CD8-positive, alpha-beta memory T cell (primary cell): Measurements from ENCODE around the gene RGP1. TPM values are rescaled to one million over a fixed set of nuclear protein-coding genes. Genes with fewer than 3 reads are reported as not detected.

Experiments
- CTCF ChIA-PET: fragments of 350-600 bp; sonication (Branson Sonifier 250); formaldehyde crosslinking; loops from one replicate; lab custom pipeline; 2021; ENCODE audit warnings: antibody characterized with exemption; lab: Charles Lee
- POLR2A ChIA-PET: fragments of 350-600 bp; sonication (Branson Sonifier 250); formaldehyde crosslinking; loops from one replicate; lab custom pipeline; 2021; ENCODE audit warnings: antibody characterized with exemption; lab: Charles Lee
- DNase-seq, 5 donors: peaks; one replicate each; pipeline versions ENCODE4 v3.0.0 to v3.0.0-alpha.2; 2020 to 2022; ENCODE audit warnings: mixed read lengths in 1 of 5
- H3K27ac ChIP-seq: one replicate; pipeline ENCODE4 v1.7.0; 2013; ENCODE audit warnings: low read depth, mild to moderate bottlenecking, low read length, moderate library complexity
- H3K27me3 ChIP-seq: 2 replicates; pipeline ENCODE4 v1.7.0; 2013; ENCODE audit warnings: low read length, mild to moderate bottlenecking; ENCODE audit not compliant: insufficient read depth, poor library complexity, severe bottlenecking
- H3K36me3 ChIP-seq: 2 replicates; pipeline ENCODE4 v1.7.0; 2013; ENCODE audit warnings: mild to moderate bottlenecking, low read length, moderate library complexity; ENCODE audit not compliant: insufficient read depth
- H3K4me1 ChIP-seq: 2 replicates; pipeline ENCODE4 v1.7.0; 2013; ENCODE audit warnings: mild to moderate bottlenecking, low read length, moderate library complexity; ENCODE audit not compliant: insufficient read depth
- H3K4me3 ChIP-seq: 2 replicates; pipeline ENCODE4 v1.7.0; 2013; ENCODE audit warnings: mild to moderate bottlenecking, low read length
- H3K9me3 ChIP-seq: 2 replicates; pipeline ENCODE4 v1.7.0; 2013; ENCODE audit warnings: mild to moderate bottlenecking, low read length
- H3K27ac Mint-ChIP-seq, 8 donors: one replicate each; pipeline ENCODE4 v1.8.0; 2020 to 2021; ENCODE audit warnings: mixed read lengths in 8 of 8, mild to moderate bottlenecking in 6 of 8, inconsistent platforms in 3 of 8, moderate library complexity in 3 of 8
- H3K27me3 Mint-ChIP-seq, 2 donors: one replicate each; pipeline ENCODE4 v1.8.0; 2020 to 2021; ENCODE audit warnings: mixed read lengths in 2 of 2, mild to moderate bottlenecking in 1 of 2, moderate library complexity in 1 of 2
- H3K36me3 Mint-ChIP-seq, 3 donors: one replicate each; pipeline ENCODE4 v1.8.0; 2020 to 2021; ENCODE audit warnings: mixed read lengths in 3 of 3, inconsistent platforms in 1 of 3, mild to moderate bottlenecking in 1 of 3
- H3K4me1 Mint-ChIP-seq, 3 donors: one replicate each; pipeline ENCODE4 v1.8.0; 2020 to 2021; ENCODE audit warnings: mixed read lengths in 3 of 3, inconsistent platforms in 1 of 3, mild to moderate bottlenecking in 1 of 3
- H3K4me3 Mint-ChIP-seq, 7 donors: one replicate each; pipeline ENCODE4 v1.8.0; 2020 to 2021; ENCODE audit warnings: mixed read lengths in 7 of 7, mild to moderate bottlenecking in 6 of 7, moderate library complexity in 4 of 7, inconsistent platforms in 2 of 7
- H3K9me3 Mint-ChIP-seq, 5 donors: one replicate each; pipeline ENCODE4 v1.8.0; 2020 to 2022; ENCODE audit warnings: mixed read lengths in 5 of 5, mild to moderate bottlenecking in 3 of 5, moderate library complexity in 2 of 5, inconsistent platforms in 1 of 5
- polyA plus RNA-seq: library from polyadenylated mRNA; unstranded; fragments of 300-500 nt; fragmentation: Illumina TruSeq; gene quantifications from one replicate; pipeline ENCODE4 v1.2.3, GENCODE V29; 2021
- total RNA-seq, 2 experiments: library from RNA; stranded (reverse); gene quantifications; one replicate each; pipeline ENCODE4 v1.2.3, GENCODE V29; 2021

Gene RGP1
- total and polyA plus RNA-seq, 3 experiments from 2014 or later, result 10.6 to 21.9 (median 19.9) TPM

GRCh38 chr9:35725362-35725761 is 23.7 kb upstream of the RGP1 start:
- CTCF ChIA-PET, result interaction anchor here (1.1 to 8.0 kb wide), 5 partner anchors 11 to 79 kb away, joined by 3 to 89 read pairs (median 4); partner anchors contain the start of genes CCDC107 and RMRP
- H3K4me1 Mint-ChIP-seq, result peaks cover 7 to 14% (median 10%) of the 10 kb centered on the region in 3 donors

GRCh38 chr9:35726931-35727330 is 22.2 kb upstream of the RGP1 start:
- peak in 2 of 5 donors; percentile 46 to 58 for DNase-seq
- Histone ChIP-seq H3K9me3 (no peaks in the 10 kb centered on the region), H3K27me3 (no peaks in the 10 kb centered on the region), H3K4me3 (no peak overlapping the region), H3K4me1 (peaks cover 53% of the 10 kb centered on the region), H3K36me3 (peaks cover 36% of the 10 kb centered on the region), H3K27ac (peak overlapping the region; percentile 65)
- Mint-ChIP-seq H3K27me3 (no peaks in the 10 kb centered on the region), H3K4me1 (peaks cover 5 to 10% (median 8%) of the 10 kb centered on the region in 3 donors), H3K9me3 (no peaks in the 10 kb centered on the region), H3K36me3 (peaks cover 4 to 49% (median 13%) of the 10 kb centered on the region in 3 donors), H3K27ac (peak overlapping the region in 5 of 8 donors; percentile 35 to 94 (median 83)), H3K4me3 (peak overlapping the region in 3 of 7 donors; percentile 4 to 70 (median 49))
- CTCF ChIA-PET, result interaction anchor here (0.8 to 8.0 kb wide), 9 partner anchors 10 to 123 kb away, joined by 3 to 89 read pairs (median 15); partner anchors contain the start of genes CCDC107 and RMRP
- POLR2A ChIA-PET, result no interaction called here

More at GRCh38 chr9:35725362-35725761, 23.7 kb upstream of the RGP1 start:
- POLR2A ChIA-PET, result interaction anchor here (1.0 kb wide), 1 partner anchor 29 kb away, joined by 3 read pairs; no protein-coding TSS in a partner anchor
- Histone ChIP-seq H3K4me3 (no peak overlapping the region), H3K36me3 (peaks cover 52% of the 10 kb centered on the region), H3K27ac (no peak overlapping the region), H3K4me1 (peaks cover 41% of the 10 kb centered on the region), H3K27me3 (no peaks in the 10 kb centered on the region), H3K9me3 (no peaks in the 10 kb centered on the region)
- Mint-ChIP-seq H3K27ac (peak overlapping the region in 1 of 8 donors; percentile 18), H3K36me3 (peaks cover 10 to 64% (median 19%) of the 10 kb centered on the region in 3 donors), H3K9me3 (no peaks in the 10 kb centered on the region), H3K27me3 (no peaks in the 10 kb centered on the region), H3K4me3 (no peak overlapping the region)
- no peak for DNase-seq

- no peaks in the 10 kb centered on the region for H3K27me3 Mint-ChIP-seq
- Histone ChIP-seq H3K4me1 (peaks cover 53% of the 10 kb centered on the region), H3K27me3 (no peaks in the 10 kb centered on the region), H3K4me3 (peak overlapping the region; percentile 97), H3K36me3 (peaks cover 29% of the 10 kb centered on the region), H3K9me3 (no peaks in the 10 kb centered on the region), H3K27ac (peak overlapping the region; percentile 65)
- H3K4me3 Mint-ChIP-seq, result no peak overlapping the region
- peaks cover 8 to 14% (median 8%) of the 10 kb centered on the region in 3 donors for H3K4me1 Mint-ChIP-seq
- POLR2A ChIA-PET, result interaction anchor here (0.8 kb wide), 1 partner anchor 648 kb away, joined by 3 read pairs; the partner anchor contains the start of gene FANCG
- no peak overlapping the region for H3K27ac Mint-ChIP-seq
- peaks cover 4 to 45% (median 8%) of the 10 kb centered on the region in 3 donors for H3K36me3 Mint-ChIP-seq
- CTCF ChIA-PET, result interaction anchor here (0.9 to 8.0 kb wide), 14 partner anchors 8 to 123 kb away, joined by 3 to 89 read pairs (median 6); partner anchors contain the start of genes ARHGEF39, CCDC107 and RMRP
- DNase-seq, result no peak
- H3K9me3 Mint-ChIP-seq, result no peaks in the 10 kb centered on the region
Observed at GRCh38 chr9:35727676-35728040, 21.4 kb upstream of the RGP1 start.

- Mint-ChIP-seq H3K27me3 (no peaks in the 10 kb centered on the region), H3K4me3 (no peak overlapping the region), H3K36me3 (peaks cover 4 to 41% (median 8%) of the 10 kb centered on the region in 3 donors), H3K4me1 (peaks cover 14 to 20% (median 14%) of the 10 kb centered on the region in 3 donors), H3K27ac (no peak overlapping the region), H3K9me3 (no peaks in the 10 kb centered on the region)
- POLR2A ChIA-PET, result interaction anchor here (0.6 to 1.4 kb wide), 4 partner anchors 21 to 649 kb away, joined by 3 to 8 read pairs (median 3); partner anchors contain the start of genes CCDC107, FANCG and RMRP
- peaks cover 59% of the 10 kb centered on the region for H3K4me1 ChIP-seq
- peak overlapping the region; percentile 97 for H3K4me3 ChIP-seq
- H3K9me3 ChIP-seq, result no peaks in the 10 kb centered on the region
- no peaks in the 10 kb centered on the region for H3K27me3 ChIP-seq
- DNase-seq, result peak in 2 of 5 donors; percentile 43 to 58
- H3K27ac ChIP-seq, result peak overlapping the region; percentile 65
- H3K36me3 ChIP-seq, result peaks cover 22% of the 10 kb centered on the region
- CTCF ChIA-PET, result interaction anchor here (0.8 to 8.0 kb wide), 19 partner anchors 8 to 124 kb away, joined by 3 to 89 read pairs (median 4); partner anchors contain the start of genes ARHGEF39, CCDC107 and RMRP
Observed at GRCh38 chr9:35728041-35728971, 20.8 kb upstream of the RGP1 start.

GRCh38 chr9:35729101-35729500 is 20.0 kb upstream of the RGP1 start:
- Histone ChIP-seq H3K27me3 (no peaks in the 10 kb centered on the region), H3K4me1 (peaks cover 67% of the 10 kb centered on the region), H3K36me3 (peaks cover 14% of the 10 kb centered on the region), H3K4me3 (peak overlapping the region; percentile 97), H3K9me3 (no peaks in the 10 kb centered on the region), H3K27ac (peak overlapping the region; percentile 65)
- CTCF ChIA-PET, result interaction anchor here (0.9 to 8.0 kb wide), 14 partner anchors 8 to 125 kb away, joined by 3 to 89 read pairs (median 11); partner anchors contain the start of genes ARHGEF39, CCDC107, GBA2 and RGP1
- Mint-ChIP-seq H3K9me3 (no peaks in the 10 kb centered on the region), H3K27ac (no peak overlapping the region), H3K4me1 (peaks cover 18 to 25% (median 19%) of the 10 kb centered on the region in 3 donors), H3K4me3 (no peak overlapping the region), H3K36me3 (peaks cover 4 to 33% (median 8%) of the 10 kb centered on the region in 3 donors), H3K27me3 (no peaks in the 10 kb centered on the region)
- POLR2A ChIA-PET, result interaction anchor here (0.6 to 1.4 kb wide), 4 partner anchors 21 to 216 kb away, joined by 3 to 8 read pairs (median 3); partner anchors contain the start of genes CCDC107 and RMRP
- no peak for DNase-seq

- Histone ChIP-seq H3K4me1 (peaks cover 68% of the 10 kb centered on the region), H3K36me3 (peaks cover 6% of the 10 kb centered on the region), H3K4me3 (peak overlapping the region; percentile 97), H3K27ac (peak overlapping the region; percentile 70), H3K9me3 (no peaks in the 10 kb centered on the region), H3K27me3 (no peaks in the 10 kb centered on the region)
- peaks cover 3 to 30% (median 4%) of the 10 kb centered on the region in 3 donors for H3K36me3 Mint-ChIP-seq
- CTCF ChIA-PET, result interaction anchor here (1.0 to 8.0 kb wide), 11 partner anchors 9 to 118 kb away, joined by 3 to 89 read pairs (median 19); partner anchors contain the start of genes CCDC107, GBA2, RGP1 and RMRP
- peak in 3 of 5 donors; percentile 21 to 42 (median 34) for DNase-seq
- no peaks in the 10 kb centered on the region for H3K9me3 Mint-ChIP-seq
- POLR2A ChIA-PET, result interaction anchor here (0.6 to 3.7 kb wide), 4 partner anchors 72 to 215 kb away, joined by 3 to 44 read pairs (median 11); partner anchors contain the start of genes CCDC107, RMRP and SIT1
- no peaks in the 10 kb centered on the region for H3K27me3 Mint-ChIP-seq
- H3K4me3 Mint-ChIP-seq, result peak overlapping the region in 1 of 7 donors; percentile 87
- peaks cover 15 to 24% (median 18%) of the 10 kb centered on the region in 3 donors for H3K4me1 Mint-ChIP-seq
- H3K27ac Mint-ChIP-seq, result peak overlapping the region in 1 of 8 donors; percentile 94
Observed at GRCh38 chr9:35729700-35730485, 19.2 kb upstream of the RGP1 start.
